Measurements from ENCODE around the gene KIAA1191.
A peak's percentile ranks its signal among the peaks of the same experiment; 100 is the strongest.
"Not testable (repeated sequence)": the region's sequence is repeated elsewhere in the genome, so short reads cannot be mapped to it uniquely, and the experiment has no call there.

Gene KIAA1191

GRCh38 chr5:176361437-176362232, at the start of gene KIAA1191:
TSS of gene KIAA1191 (minus strand) at chr5:176361764. CDS start at chr5:176359508, 2,256 bp downstream.
- DNase-seq (ENCODE audit: low read depth) = peak; percentile 59
- peak within 1 kb of the TSS; percentile 82 for H3K4me3 ChIP-seq (ENCODE audit: low read depth, low read length)

- DNase-seq (ENCODE audit: low read depth) = no peak
- no peak overlapping the region for H3K4me3 ChIP-seq (ENCODE audit: low read depth, low read length)
Measured at GRCh38 chr5:176410486-176411180, 49.1 kb upstream of the KIAA1191 start.

- DNase-seq (ENCODE audit: low read depth) = no peak
- H3K4me3 ChIP-seq (ENCODE audit: low read depth, low read length) = no peak overlapping the region
Measured at GRCh38 chr5:176409765-176410164, 48.2 kb upstream of the KIAA1191 start.

GRCh38 chr5:176408590-176408989, 47.0 kb upstream of the KIAA1191 start:
- no peak for DNase-seq (ENCODE audit: low read depth)

GRCh38 chr5:176408252-176408573, 46.6 kb upstream of the KIAA1191 start:
- not testable (repeated sequence) for H3K4me3 ChIP-seq (ENCODE audit: low read depth, low read length); DNase-seq (ENCODE audit: low read depth)

More at GRCh38 chr5:176408590-176408989, 47.0 kb upstream of the KIAA1191 start:
- H3K4me3 ChIP-seq (ENCODE audit: low read depth, low read length) = no peak overlapping the region

GRCh38 chr5:176407456-176408251, 46.1 kb upstream of the KIAA1191 start:
- DNase-seq (ENCODE audit: low read depth) = no peak

GRCh38 chr5:176406436-176407052, 45.0 kb upstream of the KIAA1191 start:
- no peak overlapping the region for H3K4me3 ChIP-seq (ENCODE audit: low read depth, low read length)
- no peak for DNase-seq (ENCODE audit: low read depth)

More at GRCh38 chr5:176407456-176408251, 46.1 kb upstream of the KIAA1191 start:
- no peak overlapping the region for H3K4me3 ChIP-seq (ENCODE audit: low read depth, low read length)

GRCh38 chr5:176405656-176406435, 44.3 kb upstream of the KIAA1191 start:
- DNase-seq (ENCODE audit: low read depth) = no peak

GRCh38 chr5:176401281-176402205, 40.0 kb upstream of the KIAA1191 start:
- DNase-seq (ENCODE audit: low read depth) = no peak
- H3K4me3 ChIP-seq (ENCODE audit: low read depth, low read length) = no peak overlapping the region

More at GRCh38 chr5:176405656-176406435, 44.3 kb upstream of the KIAA1191 start:
- H3K4me3 ChIP-seq (ENCODE audit: low read depth, low read length) = no peak overlapping the region

GRCh38 chr5:176400382-176401156, 39.0 kb upstream of the KIAA1191 start:
- H3K4me3 ChIP-seq (ENCODE audit: low read depth, low read length) = no peak overlapping the region
- no peak for DNase-seq (ENCODE audit: low read depth)

GRCh38 chr5:176397736-176398420, 36.3 kb upstream of the KIAA1191 start:
- no peak overlapping the region for H3K4me3 ChIP-seq (ENCODE audit: low read depth, low read length)
- DNase-seq (ENCODE audit: low read depth) = no peak

- no peak for DNase-seq (ENCODE audit: low read depth)
- no peak overlapping the region for H3K4me3 ChIP-seq (ENCODE audit: low read depth, low read length)
Measured at GRCh38 chr5:176396330-176396729, 34.8 kb upstream of the KIAA1191 start.

- no peak overlapping the region for H3K4me3 ChIP-seq (ENCODE audit: low read depth, low read length)
- DNase-seq (ENCODE audit: low read depth) = no peak
Measured at GRCh38 chr5:176394881-176395675, 33.5 kb upstream of the KIAA1191 start.

- DNase-seq (ENCODE audit: low read depth) = no peak
- H3K4me3 ChIP-seq (ENCODE audit: low read depth, low read length) = no peak overlapping the region
Measured at GRCh38 chr5:176394096-176394495, 32.5 kb upstream of the KIAA1191 start.

- no peak for DNase-seq (ENCODE audit: low read depth)
- H3K4me3 ChIP-seq (ENCODE audit: low read depth, low read length) = no peak overlapping the region
Measured at GRCh38 chr5:176392526-176392925, 31.0 kb upstream of the KIAA1191 start.

GRCh38 chr5:176391999-176392398, 30.4 kb upstream of the KIAA1191 start:
- H3K4me3 ChIP-seq (ENCODE audit: low read depth, low read length) = no peak overlapping the region
- no peak for DNase-seq (ENCODE audit: low read depth)
